Motor neuron (in vitro differentiated cells): ENCODE results near the gene S100A4. TPM values are rescaled to one million over a fixed set of nuclear protein-coding genes. Genes with fewer than 3 reads are reported as not detected.
"Not testable (repeated sequence)": the region's sequence is repeated elsewhere in the genome, so short reads cannot be mapped to it uniquely, and the experiment has no call there.

Experiments
- ATAC-seq, 8 experiments: fragments of 200-7000 bp; cut with Tn5 transposase; replicated peaks in 6 of 8; 2 replicates each; pipeline ENCODE4 v1.8.0; 2021; ENCODE audit warnings: mild to moderate bottlenecking in 8 of 8, moderate library complexity in 8 of 8
- H3K27ac ChIP-seq, 2 donors: fragments of 250-450 bp; sonication (Bioruptor Pico); 2 replicates each; pipeline ENCODE4 v1.9.0; 2021; ENCODE audit warnings: antibody characterized with exemption in 2 of 2, mild to moderate bottlenecking in 2 of 2, moderate library complexity in 1 of 2
- H3K4me1 ChIP-seq, 2 donors: fragments of 250-450 bp; sonication (Bioruptor Pico); replicated peaks in 1 of 2; 2 replicates each; pipeline ENCODE4 v1.6.1; 2021; ENCODE audit warnings: antibody characterized with exemption in 2 of 2, mild to moderate bottlenecking in 2 of 2, moderate library complexity in 1 of 2
- H3K4me3 ChIP-seq, 5 donors: fragments of 250-450 bp; sonication (Bioruptor Pico); 2 replicates each; pipeline ENCODE4 v1.9.0; 2021; ENCODE audit warnings: antibody characterized with exemption in 5 of 5, mild to moderate bottlenecking in 5 of 5, moderate library complexity in 4 of 5
- WGBS, 10 experiments: fragments of 450-650 bp; shearing (Covaris generic); methylation state at CpG; one replicate each; pipeline ENCODE4 v1.0.0; 2022; 5-methylcytosine and 5-hydroxymethylcytosine counted together
- in situ Hi-C, 9 experiments: fragments of 400-800 bp; cut with MboI; loops; one replicate each; pipeline ENCODE4 v1.15.0; 2021; ENCODE audit warnings: low sequenced_read_pairs in 9 of 9, low pct_unique_long_range_greater_than_20kb in 2 of 9; ENCODE audit not compliant: unreplicated experiment in 9 of 9
- total RNA-seq, 8 experiments: library from RNA; unstranded; fragments of 300-600 nt; gene quantifications; 2 replicates each; pipeline versions ENCODE4 v1.2.3 to v1.2.4, GENCODE V29; 2022

Gene S100A4
- total RNA-seq, 8 experiments from 2014 or later, result 0.93 to 1,152 (median 3.7) TPM

DNA sequence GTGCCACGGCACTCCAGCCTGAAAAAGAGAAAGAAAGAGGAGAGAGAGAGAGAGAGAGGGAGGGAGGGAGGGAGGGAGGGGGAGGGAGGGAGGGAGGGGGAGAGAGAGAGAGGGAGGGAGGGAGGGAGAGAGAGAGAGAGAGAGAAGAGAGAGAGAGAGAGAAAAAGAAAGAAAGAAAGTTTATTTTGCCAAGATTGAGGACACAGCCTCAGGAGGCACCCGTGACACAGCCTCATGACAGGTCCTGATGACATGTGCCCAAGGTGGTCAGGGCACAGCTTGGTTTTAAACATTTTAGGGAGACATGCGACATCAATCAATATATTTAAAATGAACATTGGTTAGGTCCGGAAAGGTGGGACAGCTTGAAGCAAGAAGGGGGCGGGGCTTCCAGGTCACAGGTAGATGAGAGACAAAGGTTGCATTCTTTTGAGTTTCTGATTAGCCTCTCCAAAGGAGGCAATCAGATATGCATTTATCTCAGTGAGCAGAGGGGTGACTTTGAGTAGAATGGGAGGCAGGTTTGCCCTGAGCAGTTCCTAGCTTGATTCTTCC, 25.4 kb downstream of the S100A4 start:
- not testable (repeated sequence) for H3K4me1 ChIP-seq, ATAC-seq, H3K4me3 ChIP-seq, H3K27ac ChIP-seq
- 40 to 80% (median 73%) methylated on average over 1 to 4 of the region's 5 CpGs; no CpG with 5 or more reads in 5 of the 10 experiments for WGBS, 10 experiments
- in situ Hi-C loops, result loop anchor here in 6 of 9 experiments (25.0 kb wide), 4 partner anchors 117 to 467 kb away; partner anchors contain the start of genes JTB (in 5 of the 6), RAB13 (in 5 of the 6), RPS27 (in 5 of the 6) and CHTOP (in 3 of the 6)

- H3K4me1 ChIP-seq, result no peaks in the 10 kb centered on the region
- WGBS, 10 experiments, result 60 to 100% (median 85%) methylated on average over 1 to 3 of the region's 3 CpGs; no CpG with 5 or more reads in 2 of the 10 experiments
- ATAC-seq, result no peak
Measured at GRCh38 chr1:153519242-153519641, 26.4 kb downstream of the S100A4 start.

GRCh38 chr1:153515504-153516394, 29.9 kb downstream of the S100A4 start:
- Histone ChIP-seq H3K27ac (no peak overlapping the region), H3K4me3 (no peak overlapping the region), H3K4me1 (no peaks in the 10 kb centered on the region)
- in situ Hi-C loops, result loop anchor here in 6 of 9 experiments (25.0 kb wide), 4 partner anchors 122 to 472 kb away; partner anchors contain the start of genes JTB (in 5 of the 6), RAB13 (in 5 of the 6), RPS27 (in 5 of the 6) and CHTOP (in 3 of the 6)
- peak in 4 of 8 experiments; percentile 10 to 91 (median 87) for ATAC-seq
- 0 to 100% (median 54%) methylated on average over 1 to 7 of the region's 8 CpGs; no CpG with 5 or more reads in 2 of the 10 experiments for WGBS, 10 experiments

More at GRCh38 chr1:153519242-153519641, 26.4 kb downstream of the S100A4 start:
- no peak overlapping the region for H3K27ac ChIP-seq
- H3K4me3 ChIP-seq, result no peak overlapping the region
- in situ Hi-C loops, result loop anchor here in 6 of 9 experiments (25.0 kb wide), 4 partner anchors 118 to 468 kb away; partner anchors contain the start of genes JTB (in 5 of the 6), RAB13 (in 5 of the 6), RPS27 (in 5 of the 6) and CHTOP (in 3 of the 6)

DNA sequence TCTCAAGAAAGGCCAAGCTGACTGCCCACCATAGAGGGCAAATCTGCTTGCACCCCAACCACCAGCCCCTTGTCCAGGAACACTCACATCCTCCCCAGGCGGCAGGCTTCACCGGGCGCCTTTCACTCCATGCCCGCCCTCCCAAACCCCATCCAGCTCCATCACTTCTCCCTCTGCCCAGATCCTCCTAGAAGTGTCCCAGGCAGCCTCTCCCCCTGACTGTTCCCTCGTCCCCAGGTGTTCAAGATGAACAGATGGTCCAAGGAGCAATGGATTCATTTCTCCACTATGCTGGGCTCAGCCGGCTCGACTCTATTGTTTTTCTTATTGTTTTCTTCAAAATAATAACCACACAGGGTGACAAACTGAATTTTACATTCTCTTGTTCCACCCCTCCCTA, 31.9 kb downstream of the S100A4 start:
- no peak for ATAC-seq
- 70 to 100% (median 95%) methylated on average over 2 to 6 of the region's 7 CpGs; no CpG with 5 or more reads in 2 of the 10 experiments for WGBS, 10 experiments
- H3K4me3 ChIP-seq, result no peak overlapping the region
- H3K27ac ChIP-seq, result no peak overlapping the region
- H3K4me1 ChIP-seq, result no peaks in the 10 kb centered on the region
- in situ Hi-C loops, result loop anchor here in 6 of 9 experiments (25.0 kb wide), 4 partner anchors 124 to 474 kb away; partner anchors contain the start of genes JTB (in 5 of the 6), RAB13 (in 5 of the 6), RPS27 (in 5 of the 6) and CHTOP (in 3 of the 6)

- Histone ChIP-seq H3K27ac (no peak overlapping the region), H3K4me1 (no peaks in the 10 kb centered on the region), H3K4me3 (no peak overlapping the region)
- 60 to 95% (median 83%) methylated on average over 1 to 3 of the region's 3 CpGs; no CpG with 5 or more reads in 1 of the 10 experiments for WGBS, 10 experiments
- in situ Hi-C loops, result loop anchor here in 6 of 9 experiments (25.0 kb wide), 4 partner anchors 124 to 474 kb away; partner anchors contain the start of genes JTB (in 5 of the 6), RAB13 (in 5 of the 6), RPS27 (in 5 of the 6) and CHTOP (in 3 of the 6)
- no peak for ATAC-seq
Measured at GRCh38 chr1:153513023-153513422, 32.6 kb downstream of the S100A4 start.

DNA sequence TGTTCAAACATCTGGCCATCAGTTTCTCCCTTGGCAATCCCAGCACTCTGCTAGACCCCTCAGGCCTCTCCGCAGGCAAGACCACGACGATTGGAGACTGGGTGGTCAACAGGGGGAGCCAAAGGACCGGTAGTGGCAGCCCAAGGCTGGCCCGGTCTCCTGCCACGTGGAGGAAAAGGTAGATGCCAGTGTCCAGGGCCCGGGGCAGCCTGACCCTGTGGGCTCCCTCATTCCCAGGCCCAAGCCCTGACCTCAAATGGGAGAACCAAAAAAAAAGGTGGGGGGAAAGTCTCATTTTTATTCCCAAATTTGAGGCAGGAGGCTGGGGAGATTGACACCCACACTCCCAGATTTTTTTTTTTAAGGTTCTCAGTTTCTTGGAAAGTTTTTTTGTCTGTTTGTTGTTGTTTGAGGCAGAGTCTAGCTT, 34.6 kb downstream of the S100A4 start:
- Histone ChIP-seq H3K27ac (no peak overlapping the region), H3K4me1 (no peaks in the 10 kb centered on the region), H3K4me3 (no peak overlapping the region)
- whole genome bisulfite sequencing, 10 experiments, result 0 to 7% (median 0%) methylated on average over 2 to 6 of the region's 7 CpGs; no CpG with 5 or more reads in 4 of the 10 experiments
- in situ Hi-C loops, result loop anchor here in 6 of 9 experiments (25.0 kb wide), 4 partner anchors 126 to 476 kb away; partner anchors contain the start of genes JTB (in 5 of the 6), RAB13 (in 5 of the 6), RPS27 (in 5 of the 6) and CHTOP (in 3 of the 6)
- peak; percentile 31 to 99 (median 96) for ATAC-seq

DNA sequence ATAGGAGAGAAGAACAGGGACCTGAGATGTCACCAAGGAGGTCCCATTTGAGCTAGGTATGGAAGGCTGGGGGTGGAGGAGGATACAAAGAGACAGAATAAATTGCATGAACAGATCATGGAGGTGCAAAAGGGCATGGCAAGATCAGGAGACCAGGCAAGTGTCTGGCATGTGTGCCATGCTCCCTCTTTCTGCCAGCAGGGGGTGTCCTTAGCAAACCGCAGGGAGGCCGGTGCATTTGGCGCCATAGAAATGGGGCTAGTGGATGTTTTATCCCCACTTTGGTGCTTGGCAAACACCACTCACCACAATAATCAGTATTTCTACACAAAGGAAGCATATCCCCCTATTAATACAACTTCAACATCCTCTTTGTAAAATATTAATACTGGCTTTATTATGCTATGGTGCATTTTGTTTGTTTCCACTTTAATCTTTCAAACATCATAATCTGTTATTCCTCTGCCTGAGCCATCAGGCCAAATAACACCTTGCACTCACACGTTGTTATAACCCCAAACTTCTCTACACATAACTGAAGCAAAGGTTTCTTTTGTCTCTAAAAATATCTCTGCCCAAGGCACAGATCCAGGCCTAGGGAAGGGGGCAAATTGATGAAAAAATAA, 35.8 kb downstream of the S100A4 start:
- WGBS, 10 experiments, result 0 to 78% (median 63%) methylated on average over 1 to 4 of the region's 4 CpGs
- Histone ChIP-seq H3K4me1 (no peaks in the 10 kb centered on the region), H3K27ac (no peak overlapping the region), H3K4me3 (no peak overlapping the region)
- ATAC-seq, result peak in 1 of 8 experiments; percentile 30
- in situ Hi-C loops, result loop anchor here in 6 of 9 experiments (10.0 to 25.0 kb wide), 5 partner anchors 55 to 477 kb away; partner anchors contain the start of genes JTB (in 5 of the 6), RAB13 (in 5 of the 6), RPS27 (in 5 of the 6) and CHTOP (in 3 of the 6)

DNA sequence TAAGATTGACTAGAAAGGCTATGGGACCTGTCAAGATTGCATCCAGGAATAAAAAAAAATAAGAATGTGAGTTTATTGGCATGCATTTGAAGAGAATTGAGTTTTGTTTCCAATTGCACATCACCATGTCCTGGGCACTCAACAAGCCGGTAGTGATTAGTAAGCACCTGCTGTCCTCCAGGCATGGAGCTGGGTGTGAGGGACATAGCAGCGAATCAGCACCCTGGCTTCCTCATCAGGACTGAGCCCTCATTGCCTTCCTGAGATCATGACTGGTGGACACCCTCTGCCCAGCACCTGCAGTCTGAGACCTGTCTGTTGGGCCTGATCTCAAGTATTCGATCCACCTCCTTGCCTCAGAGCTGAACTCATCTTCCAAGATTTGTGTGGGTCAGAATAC, 36.6 kb downstream of the S100A4 start:
- ATAC-seq, result no peak
- no peaks in the 10 kb centered on the region for H3K4me1 ChIP-seq
- no peak overlapping the region for H3K27ac ChIP-seq
- 85 to 100% (median 90%) methylated on average over 1 to 3 of the region's 3 CpGs; no CpG with 5 or more reads in 1 of the 10 experiments for WGBS, 10 experiments
- in situ Hi-C loops, result loop anchor here in 6 of 9 experiments (10.0 to 25.0 kb wide), 5 partner anchors 56 to 478 kb away; partner anchors contain the start of genes JTB (in 5 of the 6), RAB13 (in 5 of the 6), RPS27 (in 5 of the 6) and CHTOP (in 3 of the 6)
- H3K4me3 ChIP-seq, result no peak overlapping the region

GRCh38 chr1:153507926-153508583, 37.6 kb downstream of the S100A4 start:
- Histone ChIP-seq H3K27ac (no peak overlapping the region), H3K4me1 (no peaks in the 10 kb centered on the region), H3K4me3 (no peak overlapping the region)
- 69 to 100% (median 79%) methylated on average over 1 to 9 of the region's 11 CpGs; no CpG with 5 or more reads in 4 of the 10 experiments for WGBS, 10 experiments
- in situ Hi-C loops, result loop anchor here in 6 of 9 experiments (10.0 to 25.0 kb wide), 5 partner anchors 57 to 479 kb away; partner anchors contain the start of genes JTB (in 5 of the 6), RAB13 (in 5 of the 6), RPS27 (in 5 of the 6) and CHTOP (in 3 of the 6)
- ATAC-seq, result no peak

GRCh38 chr1:153506831-153507413, 38.7 kb downstream of the S100A4 start:
- H3K4me3 ChIP-seq, result no peak overlapping the region
- H3K27ac ChIP-seq, result no peak overlapping the region
- in situ Hi-C loops, result loop anchor here in 6 of 9 experiments (10.0 to 25.0 kb wide), 5 partner anchors 58 to 480 kb away; partner anchors contain the start of genes JTB (in 5 of the 6), RAB13 (in 5 of the 6), RPS27 (in 5 of the 6) and CHTOP (in 3 of the 6)
- WGBS, 10 experiments, result 10 to 83% (median 61%) methylated on average over 1 to 3 of the region's 7 CpGs; no CpG with 5 or more reads in 5 of the 10 experiments
- ATAC-seq, result peak in 7 of 8 experiments; percentile 6 to 86 (median 43)
- H3K4me1 ChIP-seq, result no peaks in the 10 kb centered on the region

GRCh38 chr1:153506386-153506785, 39.2 kb downstream of the S100A4 start:
- H3K4me3 ChIP-seq, result no peak overlapping the region
- no peak overlapping the region for H3K27ac ChIP-seq
- WGBS, 10 experiments, result 70 to 100% (median 96%) methylated on average over 1 to 4 of the region's 5 CpGs; no CpG with 5 or more reads in 4 of the 10 experiments
- in situ Hi-C loops, result loop anchor here in 6 of 9 experiments (10.0 to 25.0 kb wide), 5 partner anchors 58 to 481 kb away; partner anchors contain the start of genes JTB (in 5 of the 6), RAB13 (in 5 of the 6), RPS27 (in 5 of the 6) and CHTOP (in 3 of the 6)
- no peak for ATAC-seq
- no peaks in the 10 kb centered on the region for H3K4me1 ChIP-seq
